Activated naive CD8-positive, alpha-beta T cell treated with anti-CD3 and anti-CD28 coated beads, Interleukin-2, amount 10 ng/mL, durations not matched to agents 7 days and 5 days (primary cell): Measurements from ENCODE around the gene MRC1. TPM values are rescaled to one million over a fixed set of nuclear protein-coding genes. Genes with fewer than 3 reads are reported as not detected.

Source experiments
- ATAC-seq: fragments of 150-1000 bp; cut with Tn5 transposase; one replicate; pipeline ENCODE4 v1.10.0; 2021; ENCODE audit warnings: low read depth, moderate library complexity
- POLR2A ChIA-PET: fragments of 350-600 bp; sonication (Branson Sonifier 250); formaldehyde crosslinking; loops from one replicate; lab custom pipeline; 2021; ENCODE audit warnings: antibody characterized with exemption; lab: Charles Lee
- DNase-seq: peaks from one replicate; pipeline ENCODE4 v3.0.0; 2021
- H3K27ac Mint-ChIP-seq: one replicate; pipeline ENCODE4 v1.8.0; 2022; ENCODE audit warnings: mild to moderate bottlenecking, mixed read lengths
- H3K27me3 Mint-ChIP-seq: one replicate; pipeline ENCODE4 v1.8.0; 2022; ENCODE audit warnings: mild to moderate bottlenecking, moderate library complexity, mixed read lengths
- H3K36me3 Mint-ChIP-seq: one replicate; pipeline ENCODE4 v1.8.0; 2021; ENCODE audit warnings: mild to moderate bottlenecking, mixed read lengths
- H3K4me1 Mint-ChIP-seq: one replicate; pipeline ENCODE4 v1.8.0; 2021; ENCODE audit warnings: mixed read lengths
- H3K4me3 Mint-ChIP-seq: one replicate; pipeline ENCODE4 v1.8.0; 2022; ENCODE audit warnings: mild to moderate bottlenecking, moderate library complexity, mixed read lengths
- H3K9me3 Mint-ChIP-seq: one replicate; pipeline ENCODE4 v1.8.0; 2021; ENCODE audit warnings: mixed read lengths
- total RNA-seq, 2 experiments: library from RNA; stranded (reverse); gene quantifications; one replicate each; pipeline ENCODE4 v1.2.3, GENCODE V29; 2021

Gene MRC1
- 1 to 10 TPM; 1.5 to 1.7 TPM for total RNA-seq

- peaks cover 4% of the 10 kb centered on the region for H3K4me1 Mint-ChIP-seq
- ATAC-seq, result no peak
- peaks cover 2% of the 10 kb centered on the region for H3K36me3 Mint-ChIP-seq
- POLR2A ChIA-PET, result no interaction called here
- no peak within 1 kb of the TSS for H3K27ac Mint-ChIP-seq
- H3K4me3 Mint-ChIP-seq, result no peak within 1 kb of the TSS
- H3K27me3 Mint-ChIP-seq, result peaks cover 3% of the 10 kb centered on the region
- DNase-seq, result no peak
- H3K9me3 Mint-ChIP-seq, result no peaks in the 10 kb centered on the region
Measured at GRCh38 chr10:17808971-17809841, at the start of gene MRC1. TSS of gene MRC1 (plus strand) at chr10:17809348. CDS start at chr10:17809466, 118 bp downstream.

- DNase-seq (no peak), ATAC-seq (no peak)
- no peak overlapping the region for H3K27ac Mint-ChIP-seq
- no peak overlapping the region for H3K4me3 Mint-ChIP-seq
- peaks cover under 1% of the 10 kb centered on the region for H3K4me1 Mint-ChIP-seq
- no peaks in the 10 kb centered on the region for H3K9me3 Mint-ChIP-seq
- H3K36me3 Mint-ChIP-seq, result no peaks in the 10 kb centered on the region
- POLR2A ChIA-PET, result no interaction called here
- no peaks in the 10 kb centered on the region for H3K27me3 Mint-ChIP-seq
Measured at GRCh38 chr10:17764142-17764541, 45.0 kb upstream of the MRC1 start.

- no peaks in the 10 kb centered on the region for H3K36me3 Mint-ChIP-seq
- no peaks in the 10 kb centered on the region for H3K4me1 Mint-ChIP-seq
- POLR2A ChIA-PET, result no interaction called here
- no peaks in the 10 kb centered on the region for H3K27me3 Mint-ChIP-seq
- DNase-seq (no peak), ATAC-seq (no peak)
- no peak overlapping the region for H3K4me3 Mint-ChIP-seq
- H3K9me3 Mint-ChIP-seq, result no peaks in the 10 kb centered on the region
- H3K27ac Mint-ChIP-seq, result no peak overlapping the region
Measured at GRCh38 chr10:17765602-17766001, 43.5 kb upstream of the MRC1 start.

GRCh38 chr10:17766731-17767130 is 42.4 kb upstream of the MRC1 start:
- DNase-seq (no peak), ATAC-seq (no peak)
- H3K4me3 Mint-ChIP-seq, result no peak overlapping the region
- no peaks in the 10 kb centered on the region for H3K36me3 Mint-ChIP-seq
- H3K9me3 Mint-ChIP-seq, result no peaks in the 10 kb centered on the region
- H3K27ac Mint-ChIP-seq, result no peak overlapping the region
- POLR2A ChIA-PET, result no interaction called here
- no peaks in the 10 kb centered on the region for H3K4me1 Mint-ChIP-seq
- no peaks in the 10 kb centered on the region for H3K27me3 Mint-ChIP-seq

- ATAC-seq, result no peak
- Mint-ChIP-seq H3K27me3 (no peaks in the 10 kb centered on the region), H3K9me3 (no peaks in the 10 kb centered on the region), H3K27ac (no peak overlapping the region), H3K36me3 (no peaks in the 10 kb centered on the region), H3K4me1 (no peaks in the 10 kb centered on the region), H3K4me3 (no peak overlapping the region)
- POLR2A ChIA-PET, result no interaction called here
- DNase-seq, result no peak
Measured at GRCh38 chr10:17768496-17768895, 40.7 kb upstream of the MRC1 start.

GRCh38 chr10:17768957-17769356 is 40.2 kb upstream of the MRC1 start:
- no peak for ATAC-seq
- Mint-ChIP-seq H3K27ac (no peak overlapping the region), H3K36me3 (no peaks in the 10 kb centered on the region), H3K27me3 (no peaks in the 10 kb centered on the region), H3K9me3 (no peaks in the 10 kb centered on the region), H3K4me3 (no peak overlapping the region), H3K4me1 (no peaks in the 10 kb centered on the region)
- no peak for DNase-seq
- POLR2A ChIA-PET, result no interaction called here

- Mint-ChIP-seq H3K36me3 (no peaks in the 10 kb centered on the region), H3K27ac (no peak overlapping the region), H3K4me3 (no peak overlapping the region), H3K4me1 (no peaks in the 10 kb centered on the region), H3K9me3 (no peaks in the 10 kb centered on the region), H3K27me3 (no peaks in the 10 kb centered on the region)
- POLR2A ChIA-PET, result no interaction called here
- DNase-seq (no peak), ATAC-seq (no peak)
Measured at GRCh38 chr10:17771017-17771416, 38.1 kb upstream of the MRC1 start.

GRCh38 chr10:17779784-17780183 is 29.4 kb upstream of the MRC1 start:
- Mint-ChIP-seq H3K27ac (no peak overlapping the region), H3K9me3 (no peaks in the 10 kb centered on the region), H3K27me3 (peaks cover 4% of the 10 kb centered on the region), H3K36me3 (no peaks in the 10 kb centered on the region), H3K4me1 (no peaks in the 10 kb centered on the region), H3K4me3 (no peak overlapping the region)
- DNase-seq (no peak), ATAC-seq (no peak)
- POLR2A ChIA-PET, result no interaction called here

- H3K9me3 Mint-ChIP-seq, result no peaks in the 10 kb centered on the region
Measured at GRCh38 chr10:17780727-17781126, 28.4 kb upstream of the MRC1 start.

GRCh38 chr10:17781856-17782255 is 27.3 kb upstream of the MRC1 start:
- ATAC-seq (no peak), DNase-seq (no peak)
- H3K9me3 Mint-ChIP-seq, result no peaks in the 10 kb centered on the region
- peaks cover 4% of the 10 kb centered on the region for H3K27me3 Mint-ChIP-seq
- H3K4me1 Mint-ChIP-seq, result no peaks in the 10 kb centered on the region
- POLR2A ChIA-PET, result no interaction called here
- no peaks in the 10 kb centered on the region for H3K36me3 Mint-ChIP-seq
- no peak overlapping the region for H3K27ac Mint-ChIP-seq
- no peak overlapping the region for H3K4me3 Mint-ChIP-seq

More at GRCh38 chr10:17780727-17781126, 28.4 kb upstream of the MRC1 start:
- ATAC-seq, result no peak
- Mint-ChIP-seq H3K27ac (no peak overlapping the region), H3K4me3 (no peak overlapping the region), H3K27me3 (peaks cover 4% of the 10 kb centered on the region), H3K4me1 (no peaks in the 10 kb centered on the region), H3K36me3 (no peaks in the 10 kb centered on the region)
- POLR2A ChIA-PET, result no interaction called here
- DNase-seq, result no peak

- H3K4me1 Mint-ChIP-seq, result no peaks in the 10 kb centered on the region
- H3K27ac Mint-ChIP-seq, result no peak overlapping the region
- DNase-seq, result no peak
- ATAC-seq, result no peak
- no peaks in the 10 kb centered on the region for H3K36me3 Mint-ChIP-seq
- POLR2A ChIA-PET, result no interaction called here
- no peaks in the 10 kb centered on the region for H3K9me3 Mint-ChIP-seq
- H3K27me3 Mint-ChIP-seq, result peaks cover 4% of the 10 kb centered on the region
- H3K4me3 Mint-ChIP-seq, result no peak overlapping the region
Measured at GRCh38 chr10:17782921-17783665, 26.1 kb upstream of the MRC1 start.

- Mint-ChIP-seq H3K27me3 (peaks cover 4% of the 10 kb centered on the region), H3K4me1 (no peaks in the 10 kb centered on the region), H3K36me3 (no peaks in the 10 kb centered on the region), H3K9me3 (no peaks in the 10 kb centered on the region), H3K4me3 (no peak overlapping the region), H3K27ac (no peak overlapping the region)
- DNase-seq (no peak), ATAC-seq (no peak)
- POLR2A ChIA-PET, result no interaction called here
Measured at GRCh38 chr10:17783751-17784150, 25.4 kb upstream of the MRC1 start.

GRCh38 chr10:17784688-17785087 is 24.5 kb upstream of the MRC1 start:
- Mint-ChIP-seq H3K4me1 (no peaks in the 10 kb centered on the region), H3K27me3 (peaks cover 4% of the 10 kb centered on the region), H3K9me3 (no peaks in the 10 kb centered on the region), H3K36me3 (no peaks in the 10 kb centered on the region), H3K27ac (no peak overlapping the region), H3K4me3 (no peak overlapping the region)
- POLR2A ChIA-PET, result no interaction called here
- DNase-seq (no peak), ATAC-seq (no peak)
